NOMO-1 treated with DMSO at 0.1 percent for 48 hours (cell line): ENCODE measurements around the gene KIAA1210.

ENCODE experiments used
- DNase-seq: peaks from one replicate; lab custom pipeline; 2025; ENCODE audit not compliant: unreplicated experiment; lab: John Stamatoyannopoulos, UW

The KIAA1210 gene

DNA sequence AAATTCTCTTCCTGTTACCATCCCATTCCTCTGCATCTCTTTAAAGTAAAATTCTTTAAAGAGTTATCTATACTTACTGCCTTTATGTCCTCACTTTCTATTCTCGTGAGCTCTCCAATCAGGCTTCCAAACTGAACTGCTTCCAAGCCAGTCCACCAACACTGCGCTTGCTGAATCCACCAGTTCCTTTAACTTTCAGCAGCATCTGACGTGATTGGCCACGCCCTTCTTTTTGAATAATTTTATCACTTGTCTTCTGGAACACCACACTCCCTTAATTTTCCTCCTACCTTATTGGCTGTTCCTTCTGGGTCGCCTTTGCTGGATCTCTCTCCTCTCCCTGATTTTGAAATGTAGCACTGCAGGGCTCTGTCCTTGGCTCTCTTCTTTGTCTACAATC, at the start of gene KIAA1210:
Gene KIAA1210 (minus strand): TSS at position 163 of the 400 bp plus-strand sequence. CDS start 4,170 bp downstream, outside the sequence.
- DNase-seq: no peak

DNA sequence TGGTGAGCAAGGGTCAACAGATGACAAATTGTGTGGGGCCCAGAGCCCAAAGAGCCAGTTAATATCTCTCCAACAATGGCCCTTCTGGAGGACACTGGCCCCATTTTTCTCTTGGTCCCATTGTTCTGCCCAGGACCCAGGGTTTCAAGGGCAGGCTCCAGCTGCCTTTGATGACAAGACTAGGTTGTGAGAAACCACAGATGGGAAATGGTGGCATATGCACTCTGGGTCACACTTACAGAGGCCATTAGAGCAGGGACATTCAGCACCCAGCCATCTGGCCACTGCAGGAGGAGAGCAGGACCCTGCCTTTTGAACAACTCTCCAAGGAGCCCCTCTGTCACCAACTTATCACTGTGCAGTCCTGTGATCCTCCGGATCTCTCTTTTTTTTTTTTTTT, 49.7 kb upstream of the KIAA1210 start:
- DNase-seq: no peak

DNA sequence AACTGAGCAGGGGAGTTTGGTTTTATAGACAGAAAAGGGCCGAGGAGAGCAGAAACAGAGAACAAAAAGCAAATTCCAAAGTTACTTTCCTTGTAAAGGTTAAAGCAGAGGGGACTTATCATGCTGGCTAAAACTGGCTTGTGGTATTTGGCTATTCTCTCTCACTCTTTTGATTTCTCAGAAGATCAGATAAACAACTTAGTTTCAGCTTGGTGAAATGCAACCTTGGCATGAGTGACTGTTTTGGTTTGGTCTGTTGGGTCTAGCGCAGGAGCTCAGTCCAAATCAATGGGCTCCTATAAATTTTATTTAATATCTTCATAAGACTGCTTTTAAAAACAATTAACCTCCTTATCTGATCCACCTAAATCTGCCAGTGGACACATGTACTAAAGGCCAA, 47.3 kb upstream of the KIAA1210 start:
- no peak for DNase-seq

DNA sequence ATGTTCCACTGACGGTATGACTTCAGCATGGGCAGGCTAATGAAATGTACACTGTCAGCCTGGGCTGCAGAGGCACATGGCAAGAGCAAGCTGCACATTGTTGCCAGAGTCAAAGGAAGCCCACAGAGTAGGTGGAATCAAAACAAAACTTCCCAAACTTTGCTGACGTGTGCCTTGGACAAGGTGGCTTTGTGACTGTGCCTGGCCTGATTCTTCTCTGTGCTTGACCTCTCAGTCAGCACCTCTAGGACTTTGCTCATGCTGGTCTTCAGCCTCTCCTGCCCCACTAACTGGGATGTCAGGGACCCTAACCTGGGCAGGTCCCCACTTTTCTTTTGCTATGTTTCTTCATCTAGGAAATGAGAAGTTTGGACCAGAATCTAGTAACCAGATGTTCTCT, 40.5 kb upstream of the KIAA1210 start:
- DNase-seq: no peak

DNA sequence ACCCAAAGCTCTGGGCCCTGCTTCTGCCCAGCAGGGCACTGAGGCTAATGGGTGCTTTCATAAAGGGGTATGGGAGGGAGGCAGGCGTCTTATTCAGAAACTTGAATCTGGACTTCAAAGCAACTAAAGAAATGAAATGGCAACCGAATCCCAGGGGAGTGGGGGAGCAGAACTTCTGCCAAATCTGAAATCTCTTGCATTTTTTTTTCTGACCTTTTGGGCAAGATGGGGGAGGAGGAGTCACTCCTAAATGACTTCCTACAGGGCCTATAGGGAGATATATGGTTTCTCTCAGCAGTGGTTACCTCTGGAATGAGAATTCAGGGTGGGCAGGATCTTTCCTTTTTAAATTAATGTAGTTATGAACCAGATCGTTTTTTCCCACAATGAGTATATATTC, 30.6 kb upstream of the KIAA1210 start:
- no peak for DNase-seq

DNA sequence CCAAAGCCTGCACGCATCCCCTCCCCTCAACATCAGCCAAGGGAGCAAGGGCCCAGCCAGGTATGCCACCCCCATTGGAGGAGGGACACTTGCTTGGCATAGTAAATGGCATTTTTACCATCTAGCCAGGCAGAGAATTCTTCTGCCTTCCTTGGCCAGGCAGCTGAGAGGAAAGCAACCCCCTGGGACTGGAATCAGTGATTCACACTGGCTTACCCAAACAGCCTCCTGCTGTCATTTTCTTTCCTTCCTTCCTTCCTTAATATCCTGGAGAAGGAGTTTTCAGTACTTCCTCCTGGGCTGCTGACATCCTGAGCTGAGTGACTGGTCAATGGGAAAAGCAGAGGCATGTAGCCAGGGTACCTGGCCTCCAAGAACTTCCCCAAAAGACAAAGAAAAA, 28.6 kb upstream of the KIAA1210 start:
- no peak for DNase-seq

DNA sequence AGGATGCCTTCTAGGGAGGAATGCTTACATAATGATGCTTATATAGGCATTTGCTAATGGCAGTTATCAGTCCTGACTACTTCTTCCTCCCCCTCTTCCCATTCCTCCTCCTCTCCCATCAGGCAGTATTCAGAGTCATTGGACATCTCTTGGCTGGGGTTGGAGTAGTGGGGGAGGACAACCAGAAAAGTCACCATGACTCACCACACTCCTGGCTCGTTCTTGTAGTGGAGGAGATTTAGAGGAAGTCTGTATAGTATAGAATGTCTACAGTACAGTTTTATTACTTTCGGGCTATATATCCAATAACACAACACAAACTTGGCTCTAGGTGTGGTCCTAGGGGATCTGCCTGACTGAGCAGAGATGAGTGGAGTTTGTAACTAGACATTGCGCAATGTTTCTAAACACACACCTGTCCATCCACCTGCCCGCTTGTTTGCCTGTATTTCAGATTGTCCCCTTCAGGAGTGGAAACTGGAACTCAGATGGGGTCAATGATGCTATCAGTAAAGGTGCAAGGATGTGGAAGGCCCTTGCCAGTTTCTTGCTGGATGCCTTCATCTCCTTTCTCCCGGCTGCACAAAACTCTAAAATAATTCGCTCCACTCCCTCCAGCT, 27.9 kb upstream of the KIAA1210 start:
- no peak for DNase-seq

DNA sequence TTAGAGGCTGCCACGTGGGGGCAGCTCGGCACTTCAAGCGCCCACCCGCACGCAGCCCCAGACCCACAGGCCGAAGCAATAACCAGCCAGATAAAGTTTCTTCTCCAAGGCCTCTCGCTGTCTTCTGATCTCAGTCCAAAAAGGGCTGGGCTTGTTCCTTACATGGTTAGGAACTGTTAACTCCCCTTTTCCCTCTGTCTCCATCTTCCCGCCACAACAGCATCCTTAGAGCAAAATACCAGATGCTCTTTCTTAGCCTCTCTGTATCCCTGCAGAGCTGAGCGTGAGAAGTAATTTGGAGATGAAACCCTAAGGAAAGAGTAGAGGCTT, 23.4 kb upstream of the KIAA1210 start:
- no peak for DNase-seq

DNA sequence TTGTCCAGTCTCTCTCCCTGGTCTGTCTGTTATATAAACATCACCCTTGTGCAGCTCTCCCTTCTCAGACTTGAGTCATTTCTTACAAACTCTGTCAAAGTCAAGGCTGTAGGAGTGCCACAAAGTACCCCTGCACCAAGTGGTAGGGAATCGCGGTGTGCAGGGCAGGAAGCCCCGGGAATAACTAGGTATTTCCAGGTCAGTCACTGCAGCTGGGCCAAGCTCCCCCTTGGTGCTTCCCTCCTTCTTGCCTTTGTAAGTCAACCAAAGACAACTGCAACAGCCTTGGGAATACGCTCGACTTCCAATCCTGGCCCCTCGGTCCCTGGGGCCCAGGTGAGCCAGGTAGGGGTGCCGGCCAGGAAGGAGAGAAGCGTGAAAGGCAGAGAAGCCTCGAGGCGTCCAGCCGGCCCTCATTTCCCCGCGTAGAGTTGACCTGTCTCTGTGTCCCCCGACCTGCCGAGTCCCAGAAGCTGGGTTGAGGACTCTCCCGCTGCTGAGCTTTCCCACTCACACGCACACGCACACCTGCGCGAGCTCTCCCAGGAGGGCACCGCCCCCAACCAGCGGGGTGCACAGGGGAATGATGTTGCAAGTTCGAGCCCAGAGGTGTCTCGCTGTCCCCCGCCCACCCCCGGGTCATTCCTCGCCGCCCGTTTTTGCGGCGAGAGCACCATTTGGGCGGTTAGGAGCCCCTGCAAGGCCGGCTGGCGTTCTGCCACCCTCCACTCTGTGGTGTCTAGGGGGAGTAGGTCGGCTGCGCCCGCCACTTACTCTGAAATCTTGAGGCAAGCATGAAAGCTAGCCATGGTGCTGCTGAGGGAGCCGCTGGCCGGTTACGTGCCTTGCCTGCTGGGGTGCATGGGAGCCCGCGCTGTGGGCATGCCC, 22.8 kb upstream of the KIAA1210 start:
- no peak for DNase-seq

DNA sequence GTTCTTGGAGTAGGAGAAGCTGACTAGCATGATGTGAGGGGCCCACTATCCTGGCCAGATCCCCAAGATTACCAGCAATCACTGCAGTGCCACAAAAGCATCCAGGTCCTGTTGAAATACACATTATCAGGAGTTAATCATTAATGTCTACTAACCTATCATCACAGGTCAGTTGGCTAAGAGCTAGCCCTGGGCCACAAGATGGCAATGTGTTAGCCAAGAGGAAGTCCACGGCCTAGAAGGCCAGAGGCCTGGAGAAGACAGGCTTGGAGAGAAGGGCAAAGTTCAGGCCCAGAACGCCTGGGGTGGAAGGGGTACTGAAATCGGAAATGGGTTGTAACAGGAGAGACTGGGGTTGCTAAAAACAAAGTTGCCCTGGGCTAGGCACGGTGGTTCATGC, 19.9 kb upstream of the KIAA1210 start:
- DNase-seq: no peak

DNA sequence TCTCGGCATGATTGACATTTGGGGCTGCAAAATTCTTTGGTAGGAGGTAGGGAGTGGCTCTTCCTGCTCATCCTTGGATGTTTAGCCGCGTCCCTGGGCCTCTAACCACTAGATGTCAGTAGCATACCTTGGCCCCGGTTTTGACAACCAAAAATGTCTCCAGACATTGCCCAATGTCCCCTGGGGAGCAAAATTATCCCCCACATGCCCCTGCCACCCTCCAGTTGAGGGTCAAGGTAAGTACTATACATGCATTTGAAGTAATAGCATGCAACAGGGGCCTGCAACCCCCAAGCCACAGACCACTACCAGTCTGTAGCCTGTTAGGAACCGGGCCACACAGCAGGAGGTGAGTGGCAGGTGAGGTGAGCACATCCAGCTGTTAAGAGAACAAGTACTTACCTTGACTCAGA, 17.6 kb upstream of the KIAA1210 start:
- DNase-seq: no peak

DNA sequence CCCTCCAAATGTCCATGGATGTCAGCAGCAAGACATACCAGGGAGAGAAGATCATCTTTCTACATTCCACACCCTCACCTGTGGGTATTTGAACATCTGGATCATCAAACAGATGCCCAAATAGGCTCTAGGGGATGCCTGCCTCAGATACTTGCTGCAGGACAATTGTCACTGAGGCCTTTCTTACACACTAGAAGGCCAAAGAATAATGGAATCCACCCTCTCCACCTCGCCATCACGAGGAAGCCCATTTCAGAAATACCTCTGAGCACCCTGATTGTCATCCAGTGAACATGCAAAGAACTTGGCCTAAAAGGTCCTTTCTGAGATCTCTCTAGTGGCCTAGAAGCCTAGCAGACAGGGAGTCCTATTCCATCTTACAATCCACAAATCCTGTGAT, 6.9 kb upstream of the KIAA1210 start:
- no peak for DNase-seq

DNA sequence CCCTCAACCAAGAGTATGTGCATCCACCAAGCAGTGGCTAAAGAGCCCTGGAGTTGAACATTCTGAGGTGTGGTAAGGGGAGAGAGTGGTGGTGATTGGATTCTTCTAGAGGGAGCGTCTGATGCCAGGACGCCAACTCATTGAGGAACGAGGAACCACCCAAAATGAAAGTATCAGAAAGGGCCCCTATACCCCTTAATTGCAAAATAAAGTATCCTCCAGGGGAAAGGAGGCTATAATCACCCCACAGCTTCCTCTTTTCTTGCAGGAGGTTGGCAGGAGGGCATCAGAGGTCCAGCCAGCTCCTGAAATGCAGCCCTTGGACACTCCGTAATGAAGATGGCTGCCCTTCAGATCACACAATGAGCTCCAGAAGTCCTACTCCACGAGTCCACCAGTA, 5.3 kb upstream of the KIAA1210 start:
- peak; percentile 54 for DNase-seq

DNA sequence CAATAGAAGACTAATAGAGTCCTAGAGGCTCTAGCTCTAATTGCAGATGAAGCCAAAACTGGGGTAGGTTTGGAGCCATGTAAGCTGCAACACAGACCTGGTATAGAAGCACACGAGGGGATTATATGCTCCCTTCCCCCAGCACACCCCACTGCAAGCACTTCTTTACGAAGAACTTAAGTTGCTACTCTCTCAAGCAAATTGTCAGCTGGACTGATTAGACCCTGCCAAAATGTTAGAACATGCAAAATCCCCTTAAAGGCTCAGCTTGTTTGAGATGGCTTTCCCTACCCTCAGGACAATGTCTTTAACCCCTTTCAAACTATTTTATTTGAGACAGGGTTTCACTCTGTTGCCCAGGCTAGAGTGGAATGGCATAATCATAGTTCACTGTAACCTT, 4.7 kb upstream of the KIAA1210 start:
- DNase-seq: no peak

DNA sequence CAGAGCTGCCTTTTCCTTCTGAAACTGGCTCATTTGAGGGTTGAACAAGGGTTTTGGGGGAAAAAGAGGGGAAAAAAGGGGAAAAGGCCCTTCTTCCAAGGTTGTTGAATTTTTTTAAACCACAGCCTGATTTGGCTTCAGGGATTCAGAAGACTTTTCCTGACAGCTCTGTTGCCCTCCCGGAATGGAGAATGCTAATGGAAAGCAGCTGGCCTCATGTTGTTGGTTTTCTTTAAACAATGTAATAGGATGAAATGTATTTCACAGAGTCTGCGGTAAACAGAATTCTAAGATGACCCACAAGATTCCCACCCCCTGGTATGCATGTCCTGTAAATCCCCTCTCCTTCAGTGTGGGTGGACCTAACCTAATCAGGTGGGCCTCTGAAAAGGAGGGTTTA, 3.3 kb upstream of the KIAA1210 start:
- DNase-seq: no peak

DNA sequence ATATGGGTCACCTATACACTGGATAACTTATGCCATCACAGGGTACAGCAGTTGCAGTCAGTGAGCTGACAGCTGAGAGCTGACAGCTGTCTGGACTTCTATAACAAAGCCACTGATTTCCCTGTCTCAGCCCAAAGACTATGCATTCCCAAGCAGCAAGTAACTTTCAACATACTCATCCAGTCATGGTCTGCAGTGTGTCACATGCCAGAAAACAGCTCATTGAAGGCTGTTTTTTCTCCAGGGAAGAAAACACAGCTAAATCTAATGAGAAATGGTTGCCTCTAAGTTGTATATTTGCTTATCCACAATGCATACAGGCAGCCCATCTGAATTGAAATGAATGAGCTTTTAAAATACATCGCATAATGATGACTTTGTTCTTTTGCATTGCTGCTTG, 6.3 kb downstream of the KIAA1210 start:
- no peak for DNase-seq

DNA sequence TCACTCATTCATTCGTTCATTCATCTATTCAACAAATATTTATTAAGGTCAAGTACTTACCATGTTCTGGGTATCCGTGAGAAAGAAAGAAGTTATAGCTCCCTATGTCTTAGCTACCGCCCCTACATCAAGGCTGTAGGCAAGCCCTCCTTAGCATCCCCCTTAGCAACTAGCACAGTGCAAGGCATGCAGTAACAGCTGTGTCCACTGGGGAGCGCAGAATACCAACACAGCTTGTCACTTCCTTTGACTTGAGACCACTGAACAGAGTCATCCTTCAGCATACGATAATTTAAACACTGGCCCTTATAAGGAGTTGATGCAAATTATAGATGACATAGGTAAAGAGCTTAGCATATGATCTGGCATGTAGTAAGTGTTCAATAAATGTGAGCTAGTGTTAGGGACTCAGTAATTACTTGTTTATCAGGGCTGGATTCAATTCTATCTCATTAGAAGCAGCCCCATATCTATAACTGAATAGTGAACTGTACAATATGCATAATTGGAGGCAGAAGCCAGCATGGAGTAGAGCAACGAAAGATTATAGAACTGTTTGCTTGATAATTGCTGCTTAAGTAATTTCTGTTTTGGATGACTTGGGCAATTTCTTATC, 8.7 kb downstream of the KIAA1210 start:
- DNase-seq: peak; percentile 32

DNA sequence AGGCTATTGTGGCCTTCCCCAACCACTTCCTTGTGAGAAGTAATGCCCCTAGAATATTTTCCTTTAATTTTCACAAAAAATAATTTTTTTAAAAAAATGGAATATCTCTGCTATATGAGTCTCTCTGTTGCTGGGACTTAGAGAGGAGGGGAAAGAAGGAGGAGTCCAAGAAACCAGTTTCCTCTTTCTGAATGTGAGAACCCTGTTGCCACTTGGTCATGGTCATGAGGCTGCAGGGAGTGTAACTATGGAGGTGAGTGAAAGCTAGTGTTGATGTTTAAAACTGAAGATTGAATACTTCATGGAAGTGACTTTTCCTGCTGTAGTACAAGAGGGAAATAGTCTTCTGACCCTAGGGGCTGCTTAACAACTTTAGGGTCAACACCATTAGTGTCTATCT, 20.4 kb downstream of the KIAA1210 start:
- DNase-seq: no peak

DNA sequence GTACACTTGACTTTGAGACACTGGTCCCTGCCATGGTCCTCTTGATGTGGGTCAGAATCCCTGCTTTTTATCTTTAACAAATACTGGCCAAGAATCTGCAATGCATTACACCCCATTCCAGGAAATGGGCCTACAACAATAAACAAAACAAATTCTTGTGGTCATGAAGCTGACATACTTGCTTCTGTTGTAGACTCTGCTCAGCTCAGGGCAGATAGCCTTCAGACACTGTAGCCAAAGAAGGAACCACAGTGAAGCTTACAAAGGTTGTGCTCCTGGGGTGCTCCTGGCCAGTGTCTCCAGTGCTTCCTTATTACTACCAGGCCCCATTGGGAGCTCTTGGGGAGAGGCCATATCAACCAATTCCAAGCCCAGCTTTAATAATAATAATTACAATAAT, 21.8 kb downstream of the KIAA1210 start:
- DNase-seq: no peak

DNA sequence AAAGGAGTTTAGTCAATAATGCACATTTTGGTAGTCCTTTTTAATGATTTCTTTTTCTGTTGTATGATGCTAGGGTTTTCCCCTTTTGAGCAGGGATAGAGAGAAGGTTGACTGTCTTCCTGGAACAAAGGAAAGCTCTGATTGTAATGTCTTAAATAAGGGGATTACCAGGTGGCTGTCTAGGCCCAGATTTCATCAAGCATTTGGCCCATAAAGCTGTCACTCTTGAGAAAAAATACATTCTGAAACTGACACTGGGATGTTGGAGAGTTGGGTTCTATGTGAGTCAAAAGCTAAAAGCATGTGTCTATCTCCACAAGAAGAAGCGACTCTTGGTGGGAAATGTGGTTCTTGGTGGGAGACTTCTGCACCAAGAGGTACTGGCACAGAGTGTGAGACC, 26.4 kb downstream of the KIAA1210 start:
- DNase-seq: no peak

DNA sequence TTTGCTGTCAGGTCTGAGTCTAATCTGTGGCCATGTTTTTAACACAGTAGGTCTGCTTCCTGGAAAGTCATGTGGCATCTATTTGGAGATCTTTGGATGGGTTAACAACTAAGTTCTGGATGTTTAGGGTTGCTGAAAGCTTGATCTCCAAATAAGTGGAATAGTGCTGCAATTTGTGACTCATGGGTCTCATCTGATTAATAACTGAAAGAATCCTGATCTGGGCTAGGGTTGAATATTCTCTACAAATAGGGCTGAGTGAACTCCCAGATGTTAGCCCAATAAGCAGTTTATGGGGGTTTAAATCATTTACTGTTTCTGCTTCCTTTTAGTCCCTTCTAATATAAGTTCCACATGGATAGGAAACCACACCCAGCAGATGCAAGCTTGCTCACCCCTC, 31.7 kb downstream of the KIAA1210 start:
- no peak for DNase-seq

DNA sequence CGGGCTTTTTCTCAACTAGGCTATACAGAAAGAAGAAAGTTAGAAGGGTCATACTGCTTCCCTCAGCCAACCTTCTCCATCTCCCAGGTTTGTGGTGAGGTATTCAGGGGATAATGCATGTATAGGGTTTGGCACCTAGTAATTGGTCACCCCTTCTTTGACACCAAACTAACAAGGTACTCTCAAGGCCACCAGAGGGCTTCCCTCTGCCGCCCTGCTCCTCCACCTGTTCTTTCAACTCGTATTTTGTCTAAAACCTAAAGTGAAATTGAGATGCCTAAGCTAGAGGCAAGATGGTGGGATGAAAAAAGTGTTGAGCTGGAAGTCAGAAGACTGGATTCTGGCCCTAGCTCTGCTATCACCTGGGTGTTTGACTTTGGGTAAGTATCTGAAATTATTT, 32.8 kb downstream of the KIAA1210 start:
- DNase-seq: no peak
